ENCODE results near the gene DOK1. TPM values are rescaled to one million over a fixed set of nuclear protein-coding genes. Genes with fewer than 3 reads are reported as not detected.
"Not testable (repeated sequence)": the region's sequence is repeated elsewhere in the genome, so short reads cannot be mapped to it uniquely, and the experiment has no call there.

The DOK1 gene
- total and polyA plus RNA-seq, 9 donors, result 6.4 to 8.7 (median 7.0) TPM

DNA sequence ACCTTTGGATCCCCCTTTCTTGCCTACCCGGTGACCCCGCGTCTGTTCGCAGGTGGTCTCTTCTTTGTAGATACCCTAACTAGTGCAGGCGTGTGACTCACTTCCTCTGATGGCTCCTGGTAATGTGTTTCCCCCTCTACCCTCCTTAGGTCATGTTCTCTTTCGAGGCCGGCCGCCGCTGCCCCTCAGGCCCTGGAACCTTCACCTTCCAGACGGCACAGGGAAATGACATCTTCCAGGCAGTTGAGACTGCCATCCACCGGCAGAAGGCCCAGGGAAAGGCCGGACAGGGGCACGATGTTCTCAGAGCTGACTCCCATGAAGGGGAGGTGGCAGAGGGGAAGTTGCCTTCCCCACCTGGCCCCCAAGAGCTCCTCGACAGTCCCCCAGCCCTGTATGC lies 1.6 kb downstream of the DOK1 start:
- Histone ChIP-seq H3K4me1 (ENCODE audit: control insufficient read depth, insufficient read depth, low read length) (peaks cover 23% of the 10 kb centered on the region), H3K36me3 (ENCODE audit: control insufficient read depth, insufficient read depth, low read length) (peaks cover 6% of the 10 kb centered on the region), H3K27ac (ENCODE audit: low read length) (no peak overlapping the region), H3K9me3 (replicated peaks; ENCODE audit: control insufficient read depth, low read depth, low read length) (no peaks in the 10 kb centered on the region), H3K27me3 (ENCODE audit: control insufficient read depth, insufficient read depth, low read length) (peaks cover 10% of the 10 kb centered on the region), H3K4me3 (ENCODE audit: low read length) (no peak overlapping the region)
- WGBS (ENCODE audit: insufficient coverage), result 85% methylated on average over 5 of the region's 14 CpGs
- DNase-seq, result peak; percentile 6

DNA sequence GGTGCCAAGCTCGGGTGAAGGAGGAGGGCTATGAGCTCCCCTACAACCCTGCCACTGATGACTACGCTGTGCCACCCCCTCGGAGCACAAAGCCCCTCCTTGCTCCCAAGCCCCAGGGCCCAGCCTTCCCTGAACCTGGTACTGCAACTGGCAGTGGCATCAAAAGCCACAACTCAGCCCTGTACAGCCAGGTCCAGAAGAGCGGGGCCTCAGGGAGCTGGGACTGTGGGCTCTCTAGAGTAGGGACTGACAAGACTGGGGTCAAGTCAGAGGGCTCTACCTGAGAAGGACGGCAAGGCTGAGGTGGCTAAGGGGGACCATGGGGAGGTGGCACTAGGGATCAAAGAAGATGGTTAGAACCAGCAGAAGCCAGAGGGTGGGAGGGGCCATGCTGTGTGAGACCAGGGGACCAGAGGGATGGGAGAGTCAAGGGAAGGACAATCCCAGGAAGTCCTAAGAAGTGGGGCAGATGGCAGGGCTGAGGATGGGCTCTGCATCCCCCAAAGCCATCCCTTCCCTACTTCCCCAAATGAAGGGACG lies 2.4 kb downstream of the DOK1 start:
- Histone ChIP-seq H3K36me3 (ENCODE audit: control insufficient read depth, insufficient read depth, low read length) (peaks cover 4% of the 10 kb centered on the region), H3K27me3 (ENCODE audit: control insufficient read depth, insufficient read depth, low read length) (peaks cover 13% of the 10 kb centered on the region), H3K27ac (ENCODE audit: low read length) (no peak overlapping the region), H3K9me3 (replicated peaks; ENCODE audit: control insufficient read depth, low read depth, low read length) (no peaks in the 10 kb centered on the region), H3K4me3 (ENCODE audit: low read length) (no peak overlapping the region), H3K4me1 (ENCODE audit: control insufficient read depth, insufficient read depth, low read length) (peaks cover 23% of the 10 kb centered on the region)
- DNase-seq, result no peak
- 94% methylated on average over 2 of the region's 6 CpGs for WGBS (ENCODE audit: insufficient coverage)

- peaks cover 20% of the 10 kb centered on the region for H3K27me3 ChIP-seq (ENCODE audit: control insufficient read depth, insufficient read depth, low read length)
These were observed 4.0 kb downstream of the DOK1 start for GRCh38 chr2:74558284-74559230.

DNA sequence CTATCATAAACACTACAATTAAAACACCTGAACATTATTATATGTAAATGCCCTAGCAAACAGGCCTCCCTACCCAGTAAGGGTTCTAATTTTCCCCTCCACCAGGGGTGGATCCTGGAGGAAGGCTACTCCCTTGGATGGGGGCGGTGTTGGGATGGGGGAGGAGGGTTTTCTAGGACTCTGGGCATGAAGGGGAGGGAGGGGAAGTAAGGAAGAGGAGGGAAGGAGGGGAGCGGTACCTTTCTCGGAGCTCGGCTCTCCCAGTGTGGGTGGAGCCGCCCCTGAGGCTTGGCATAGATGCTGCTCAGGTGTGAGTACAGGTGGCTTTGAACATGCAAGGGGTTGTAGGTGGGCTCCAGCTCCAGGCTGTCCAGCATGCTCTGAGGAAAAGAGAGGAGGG lies 5.4 kb downstream of the DOK1 start:
- Histone ChIP-seq H3K4me3 (ENCODE audit: low read length) (no peak overlapping the region), H3K4me1 (ENCODE audit: control insufficient read depth, insufficient read depth, low read length) (peaks cover 8% of the 10 kb centered on the region), H3K27me3 (ENCODE audit: control insufficient read depth, insufficient read depth, low read length) (peaks cover 25% of the 10 kb centered on the region), H3K9me3 (replicated peaks; ENCODE audit: control insufficient read depth, low read depth, low read length) (no peaks in the 10 kb centered on the region), H3K27ac (ENCODE audit: low read length) (no peak overlapping the region), H3K36me3 (ENCODE audit: control insufficient read depth, insufficient read depth, low read length) (peaks cover 4% of the 10 kb centered on the region)
- no peak for DNase-seq
- 19% methylated on average over 4 of the region's 5 CpGs for WGBS (ENCODE audit: insufficient coverage)

More at GRCh38 chr2:74558284-74559230, 4.0 kb downstream of the DOK1 start:
- DNase-seq, result no peak
- Histone ChIP-seq H3K36me3 (ENCODE audit: control insufficient read depth, insufficient read depth, low read length) (peaks cover 4% of the 10 kb centered on the region), H3K4me1 (ENCODE audit: control insufficient read depth, insufficient read depth, low read length) (peaks cover 11% of the 10 kb centered on the region), H3K27ac (ENCODE audit: low read length) (no peak overlapping the region), H3K9me3 (replicated peaks; ENCODE audit: control insufficient read depth, low read depth, low read length) (no peaks in the 10 kb centered on the region), H3K4me3 (ENCODE audit: low read length) (no peak overlapping the region)
- WGBS (ENCODE audit: insufficient coverage), result 73% methylated on average over 6 of the region's 7 CpGs

- peaks cover 27% of the 10 kb centered on the region for H3K27me3 ChIP-seq (ENCODE audit: control insufficient read depth, insufficient read depth, low read length)
- H3K27ac ChIP-seq (ENCODE audit: low read length), result no peak overlapping the region
- 53% methylated on average over 2 of the region's 6 CpGs for WGBS (ENCODE audit: insufficient coverage)
- DNase-seq, result no peak
- peaks cover 4% of the 10 kb centered on the region for H3K36me3 ChIP-seq (ENCODE audit: control insufficient read depth, insufficient read depth, low read length)
- no peaks in the 10 kb centered on the region for H3K9me3 ChIP-seq (replicated peaks; ENCODE audit: control insufficient read depth, low read depth, low read length)
- H3K4me1 ChIP-seq (ENCODE audit: control insufficient read depth, insufficient read depth, low read length), result peaks cover 2% of the 10 kb centered on the region
- no peak overlapping the region for H3K4me3 ChIP-seq (ENCODE audit: low read length)
These were observed 6.1 kb downstream of the DOK1 start for GRCh38 chr2:74560591-74560990.

- H3K4me1 ChIP-seq (ENCODE audit: control insufficient read depth, insufficient read depth, low read length), result not testable (repeated sequence)
These were observed 6.5 kb downstream of the DOK1 start for GRCh38 chr2:74561022-74561421.

DNA sequence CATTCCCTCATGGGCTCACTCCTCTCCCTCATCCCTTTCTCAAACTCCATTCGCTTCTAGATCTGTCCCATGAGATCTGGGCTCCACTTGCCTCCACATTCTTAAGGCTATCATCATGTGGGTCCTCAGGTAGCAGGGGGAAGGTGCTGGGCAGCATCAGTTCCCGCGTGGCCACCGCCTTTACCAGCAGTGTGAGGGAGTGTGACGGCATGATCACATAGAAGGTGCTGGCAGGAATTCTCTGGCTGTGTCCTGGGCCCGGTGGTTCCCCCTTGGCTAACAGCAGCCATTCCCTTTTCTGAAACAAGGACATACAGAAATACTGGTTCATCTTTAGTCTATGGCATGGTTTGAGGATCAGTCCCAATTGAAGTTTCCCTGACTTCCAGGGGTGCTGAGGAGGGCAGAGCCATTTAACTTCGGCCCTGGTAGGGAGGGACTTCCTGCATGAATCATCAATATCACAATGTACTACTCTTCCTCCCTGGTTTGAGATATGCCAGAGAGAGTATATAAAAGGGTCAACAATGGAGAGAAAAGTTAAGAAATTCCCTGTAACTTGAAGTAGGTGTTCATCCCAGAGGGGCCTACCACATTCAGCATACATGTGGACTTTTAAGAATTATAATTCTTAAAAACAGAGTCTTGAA lies 7.7 kb downstream of the DOK1 start:
- Histone ChIP-seq H3K36me3 (ENCODE audit: control insufficient read depth, insufficient read depth, low read length) (no peaks in the 10 kb centered on the region), H3K27me3 (ENCODE audit: control insufficient read depth, insufficient read depth, low read length) (peaks cover 27% of the 10 kb centered on the region), H3K27ac (ENCODE audit: low read length) (no peak overlapping the region), H3K4me3 (ENCODE audit: low read length) (no peak overlapping the region), H3K4me1 (ENCODE audit: control insufficient read depth, insufficient read depth, low read length) (no peaks in the 10 kb centered on the region), H3K9me3 (replicated peaks; ENCODE audit: control insufficient read depth, low read depth, low read length) (no peaks in the 10 kb centered on the region)
- DNase-seq, result no peak
- 93% methylated on average over 3 of the region's 7 CpGs for WGBS (ENCODE audit: insufficient coverage)

More at GRCh38 chr2:74561022-74561421, 6.5 kb downstream of the DOK1 start:
- H3K4me3 ChIP-seq (ENCODE audit: low read length); DNase-seq; H3K9me3 ChIP-seq (replicated peaks; ENCODE audit: control insufficient read depth, low read depth, low read length); H3K27ac ChIP-seq (ENCODE audit: low read length); H3K36me3 ChIP-seq (ENCODE audit: control insufficient read depth, insufficient read depth, low read length): not testable (repeated sequence)
- peaks cover 27% of the 10 kb centered on the region for H3K27me3 ChIP-seq (ENCODE audit: control insufficient read depth, insufficient read depth, low read length)
- 100% methylated on average over 1 of the region's 1 CpG for WGBS (ENCODE audit: insufficient coverage)

- peaks cover 32% of the 10 kb centered on the region for H3K27me3 ChIP-seq (ENCODE audit: control insufficient read depth, insufficient read depth, low read length)
- H3K4me3 ChIP-seq (ENCODE audit: low read length), result no peak overlapping the region
- WGBS (ENCODE audit: insufficient coverage), result 68% methylated on average over 3 of the region's 5 CpGs
- H3K4me1 ChIP-seq (ENCODE audit: control insufficient read depth, insufficient read depth, low read length), result no peaks in the 10 kb centered on the region
- H3K27ac ChIP-seq (ENCODE audit: low read length), result no peak overlapping the region
- DNase-seq, result no peak
- H3K36me3 ChIP-seq (ENCODE audit: control insufficient read depth, insufficient read depth, low read length), result no peaks in the 10 kb centered on the region
- H3K9me3 ChIP-seq (replicated peaks; ENCODE audit: control insufficient read depth, low read depth, low read length), result no peaks in the 10 kb centered on the region
These were observed 9.7 kb downstream of the DOK1 start for GRCh38 chr2:74564222-74564621.

DNA sequence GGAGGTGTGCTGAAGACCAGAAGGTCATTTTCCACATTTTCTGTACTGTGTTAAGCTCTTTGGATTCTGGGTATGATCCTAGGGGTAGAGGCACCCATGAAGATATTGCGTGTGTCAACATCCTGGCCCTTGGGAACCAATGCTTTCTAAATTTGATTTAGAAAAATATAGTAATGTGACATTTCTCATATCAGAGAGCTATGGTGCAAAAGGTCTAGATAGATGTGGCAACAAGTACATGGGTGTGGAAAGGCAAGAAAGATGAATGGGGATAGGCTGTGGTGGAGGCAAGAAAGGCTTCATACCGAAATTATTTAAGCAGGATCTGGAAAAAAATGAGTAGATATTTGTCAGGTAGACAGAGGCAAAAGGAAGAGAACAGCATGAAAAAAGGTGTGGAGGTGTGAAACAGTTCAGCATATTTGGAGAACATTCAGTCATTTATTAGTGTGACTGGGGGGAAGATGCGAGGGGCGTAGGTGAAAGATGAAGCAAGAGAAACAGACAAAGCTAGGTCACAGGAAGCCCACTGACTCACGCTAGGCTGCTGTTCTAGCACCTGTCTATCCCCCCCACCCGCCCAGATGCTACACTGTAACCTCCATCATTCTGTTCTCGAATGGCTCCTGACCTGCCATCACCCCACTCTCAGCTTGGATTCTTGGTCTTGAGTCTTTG lies 11.7 kb downstream of the DOK1 start:
- Histone ChIP-seq H3K4me1 (ENCODE audit: control insufficient read depth, insufficient read depth, low read length) (no peaks in the 10 kb centered on the region), H3K9me3 (replicated peaks; ENCODE audit: control insufficient read depth, low read depth, low read length) (no peaks in the 10 kb centered on the region), H3K27me3 (ENCODE audit: control insufficient read depth, insufficient read depth, low read length) (peaks cover 22% of the 10 kb centered on the region), H3K27ac (ENCODE audit: low read length) (no peak overlapping the region), H3K4me3 (ENCODE audit: low read length) (no peak overlapping the region), H3K36me3 (ENCODE audit: control insufficient read depth, insufficient read depth, low read length) (no peaks in the 10 kb centered on the region)
- WGBS (ENCODE audit: insufficient coverage), result 63% methylated on average over 2 of the region's 7 CpGs
- DNase-seq, result no peak

- DNase-seq, result peak; percentile 57
- Histone ChIP-seq H3K27ac (ENCODE audit: low read length) (no peak overlapping the region), H3K27me3 (ENCODE audit: control insufficient read depth, insufficient read depth, low read length) (peaks cover 19% of the 10 kb centered on the region), H3K36me3 (ENCODE audit: control insufficient read depth, insufficient read depth, low read length) (no peaks in the 10 kb centered on the region), H3K4me1 (ENCODE audit: control insufficient read depth, insufficient read depth, low read length) (no peaks in the 10 kb centered on the region), H3K9me3 (replicated peaks; ENCODE audit: control insufficient read depth, low read depth, low read length) (no peaks in the 10 kb centered on the region), H3K4me3 (ENCODE audit: low read length) (no peak overlapping the region)
These were observed 12.2 kb downstream of the DOK1 start for GRCh38 chr2:74566754-74567085.
